Testis (tissue), 2 donors: ENCODE data around the gene COG2.

ENCODE experiments used
- CTCF ChIP-seq, 3 experiments: fragments of 450-650 bp in 2 of 3; fragments of 200-600 bp in 1 of 3; sonication (generic) in 1 of 3; IDR thresholded peaks; one replicate each; pipeline ENCODE4 v1.5.1; 2016 to 2019; ENCODE audit warnings: antibody characterized with exemption in 3 of 3, mild to moderate bottlenecking in 2 of 3, moderate library complexity in 1 of 3
- POLR2A ChIP-seq: fragments of 450-650 bp; IDR thresholded peaks from one replicate; pipeline ENCODE4 v1.6.1; 2017; ENCODE audit warnings: antibody characterized with exemption, mild to moderate bottlenecking, moderate library complexity

DNA sequence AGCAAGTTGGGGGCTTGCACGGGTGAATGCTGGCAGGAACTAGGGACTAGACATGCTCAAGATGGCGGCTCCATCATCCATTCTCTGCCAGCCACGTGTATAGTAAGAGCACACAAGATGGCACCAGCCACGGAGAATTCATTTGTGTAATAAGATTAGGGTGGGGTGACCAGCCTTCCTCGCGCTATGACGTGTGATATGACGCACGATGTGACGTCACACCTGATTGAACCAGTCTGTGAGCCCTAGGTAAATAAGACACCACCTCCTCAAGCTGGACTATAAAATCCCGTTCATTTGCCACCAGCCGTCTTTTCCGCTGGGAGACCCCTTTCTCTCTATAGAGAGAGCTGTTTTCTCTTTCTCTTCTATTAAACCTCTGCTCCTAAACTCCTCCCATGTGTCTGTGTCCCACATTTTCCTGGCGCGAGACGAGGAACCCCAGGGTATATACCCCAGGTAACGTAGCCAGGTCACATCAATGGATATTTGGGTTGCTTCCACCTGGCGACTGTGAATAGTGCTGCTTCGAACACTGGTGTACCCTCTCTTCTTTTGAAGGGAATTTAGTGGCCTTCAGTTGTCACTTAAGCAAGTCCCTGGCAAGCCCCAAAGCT, 18.1 kb upstream of the COG2 start:
- TF ChIP-seq CTCF (IDR thresholded peaks at IDR 0.05) (no peak), POLR2A (no peak)
